ENCODE results near the gene PTPA. TPM values are rescaled to one million over a fixed set of nuclear protein-coding genes. Genes with fewer than 3 reads are reported as not detected.

The PTPA gene
- total and polyA plus RNA-seq, 9 of the 15 experiments (the other 6 are each of a cell fraction or from before 2014, with no cell fraction given): 1.7 to 121 (median 72.6) TPM

DNA sequence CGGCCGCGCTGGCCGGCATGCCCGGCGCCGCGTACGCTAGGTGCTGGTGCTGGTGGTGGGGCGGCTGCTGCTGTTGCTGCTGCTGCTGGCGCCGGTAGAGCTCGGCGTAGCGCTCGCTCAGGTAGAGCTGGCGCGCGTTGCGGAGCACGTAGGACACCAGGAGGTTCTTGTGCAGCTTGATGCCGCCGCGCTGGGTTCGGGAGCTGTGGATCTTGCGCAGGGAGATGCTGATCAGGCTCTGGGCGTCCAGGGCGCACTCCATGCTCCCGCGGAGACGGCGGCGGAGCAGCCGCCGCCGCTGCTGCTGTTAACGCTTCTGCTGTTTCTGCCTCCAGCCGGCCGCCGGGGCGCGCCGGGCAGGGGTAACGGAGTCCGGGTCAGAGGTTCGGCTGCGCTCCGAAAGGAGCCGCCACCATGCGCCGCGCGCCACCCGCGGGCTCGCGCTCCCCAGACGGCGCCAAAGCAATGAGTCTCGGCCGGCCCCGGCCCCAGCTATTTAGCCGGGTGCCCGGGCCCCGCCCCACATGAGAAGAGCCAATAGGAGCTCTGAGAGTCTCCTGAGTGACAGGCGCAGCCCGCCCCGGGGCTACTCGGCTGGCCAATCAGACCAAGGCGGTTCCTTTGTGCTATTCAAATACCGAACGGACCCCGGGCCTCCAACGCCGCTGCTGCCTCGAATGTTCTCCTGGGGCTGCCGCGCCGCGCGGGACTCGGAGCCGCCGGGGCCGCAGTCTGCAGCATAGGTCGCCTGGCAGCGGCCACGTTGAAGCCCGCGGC, 66.8 kb downstream of the PTPA start, which contains the start of gene IER5L (continued):
- TF ChIP-seq, protein P1, sequence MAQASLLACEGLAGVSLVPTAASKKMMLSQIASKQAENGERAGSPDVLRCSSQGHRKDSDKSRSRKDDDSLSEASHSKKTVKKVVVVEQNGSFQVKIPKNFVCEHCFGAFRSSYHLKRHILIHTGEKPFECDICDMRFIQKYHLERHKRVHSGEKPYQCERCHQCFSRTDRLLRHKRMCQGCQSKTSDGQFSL (CRISPR knock-in tag; IDR thresholded peaks at IDR 0.05): no peak
- TF ChIP-seq, protein P1 (tag; IDR thresholded peaks at IDR 0.05): no peak
- no peak for TF ChIP-seq ZNF764 (CRISPR knock-in tag; IDR thresholded peaks at IDR 0.05; ENCODE audit: low read depth)
- no peak for TF ChIP-seq ZNF217 (CRISPR knock-in tag; IDR thresholded peaks at IDR 0.05)
- no peak for TF ChIP-seq FOXA1 (IDR thresholded peaks at IDR 0.05; ENCODE audit: borderline replicate concordance)
- peak; percentile 71 for TF ChIP-seq HDAC2 (IDR thresholded peaks at IDR 0.05)
- TF ChIP-seq, protein P2, sequence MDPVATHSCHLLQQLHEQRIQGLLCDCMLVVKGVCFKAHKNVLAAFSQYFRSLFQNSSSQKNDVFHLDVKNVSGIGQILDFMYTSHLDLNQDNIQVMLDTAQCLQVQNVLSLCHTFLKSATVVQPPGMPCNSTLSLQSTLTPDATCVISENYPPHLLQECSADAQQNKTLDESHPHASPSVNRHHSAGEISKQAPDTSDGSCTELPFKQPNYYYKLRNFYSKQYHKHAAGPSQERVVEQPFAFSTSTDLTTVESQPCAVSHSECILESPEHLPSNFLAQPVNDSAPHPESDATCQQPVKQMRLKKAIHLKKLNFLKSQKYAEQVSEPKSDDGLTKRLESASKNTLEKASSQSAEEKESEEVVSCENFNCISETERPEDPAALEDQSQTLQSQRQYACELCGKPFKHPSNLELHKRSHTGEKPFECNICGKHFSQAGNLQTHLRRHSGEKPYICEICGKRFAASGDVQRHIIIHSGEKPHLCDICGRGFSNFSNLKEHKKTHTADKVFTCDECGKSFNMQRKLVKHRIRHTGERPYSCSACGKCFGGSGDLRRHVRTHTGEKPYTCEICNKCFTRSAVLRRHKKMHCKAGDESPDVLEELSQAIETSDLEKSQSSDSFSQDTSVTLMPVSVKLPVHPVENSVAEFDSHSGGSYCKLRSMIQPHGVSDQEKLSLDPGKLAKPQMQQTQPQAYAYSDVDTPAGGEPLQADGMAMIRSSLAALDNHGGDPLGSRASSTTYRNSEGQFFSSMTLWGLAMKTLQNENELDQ (CRISPR knock-in tag; IDR thresholded peaks at IDR 0.05; ENCODE audit: borderline replicate concordance): no peak
- TF ChIP-seq, protein P3, sequence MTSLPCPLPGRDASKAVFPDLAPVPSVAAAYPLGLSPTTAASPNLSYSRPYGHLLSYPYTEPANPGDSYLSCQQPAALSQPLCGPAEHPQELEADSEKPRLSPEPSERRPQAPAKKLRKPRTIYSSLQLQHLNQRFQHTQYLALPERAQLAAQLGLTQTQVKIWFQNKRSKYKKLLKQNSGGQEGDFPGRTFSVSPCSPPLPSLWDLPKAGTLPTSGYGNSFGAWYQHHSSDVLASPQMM (CRISPR knock-in tag; IDR thresholded peaks at IDR 0.05): no peak
- TF ChIP-seq, protein P4, sequence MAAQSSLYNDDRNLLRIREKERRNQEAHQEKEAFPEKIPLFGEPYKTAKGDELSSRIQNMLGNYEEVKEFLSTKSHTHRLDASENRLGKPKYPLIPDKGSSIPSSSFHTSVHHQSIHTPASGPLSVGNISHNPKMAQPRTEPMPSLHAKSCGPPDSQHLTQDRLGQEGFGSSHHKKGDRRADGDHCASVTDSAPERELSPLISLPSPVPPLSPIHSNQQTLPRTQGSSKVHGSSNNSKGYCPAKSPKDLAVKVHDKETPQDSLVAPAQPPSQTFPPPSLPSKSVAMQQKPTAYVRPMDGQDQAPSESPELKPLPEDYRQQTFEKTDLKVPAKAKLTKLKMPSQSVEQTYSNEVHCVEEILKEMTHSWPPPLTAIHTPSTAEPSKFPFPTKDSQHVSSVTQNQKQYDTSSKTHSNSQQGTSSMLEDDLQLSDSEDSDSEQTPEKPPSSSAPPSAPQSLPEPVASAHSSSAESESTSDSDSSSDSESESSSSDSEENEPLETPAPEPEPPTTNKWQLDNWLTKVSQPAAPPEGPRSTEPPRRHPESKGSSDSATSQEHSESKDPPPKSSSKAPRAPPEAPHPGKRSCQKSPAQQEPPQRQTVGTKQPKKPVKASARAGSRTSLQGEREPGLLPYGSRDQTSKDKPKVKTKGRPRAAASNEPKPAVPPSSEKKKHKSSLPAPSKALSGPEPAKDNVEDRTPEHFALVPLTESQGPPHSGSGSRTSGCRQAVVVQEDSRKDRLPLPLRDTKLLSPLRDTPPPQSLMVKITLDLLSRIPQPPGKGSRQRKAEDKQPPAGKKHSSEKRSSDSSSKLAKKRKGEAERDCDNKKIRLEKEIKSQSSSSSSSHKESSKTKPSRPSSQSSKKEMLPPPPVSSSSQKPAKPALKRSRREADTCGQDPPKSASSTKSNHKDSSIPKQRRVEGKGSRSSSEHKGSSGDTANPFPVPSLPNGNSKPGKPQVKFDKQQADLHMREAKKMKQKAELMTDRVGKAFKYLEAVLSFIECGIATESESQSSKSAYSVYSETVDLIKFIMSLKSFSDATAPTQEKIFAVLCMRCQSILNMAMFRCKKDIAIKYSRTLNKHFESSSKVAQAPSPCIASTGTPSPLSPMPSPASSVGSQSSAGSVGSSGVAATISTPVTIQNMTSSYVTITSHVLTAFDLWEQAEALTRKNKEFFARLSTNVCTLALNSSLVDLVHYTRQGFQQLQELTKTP (IDR thresholded peaks at IDR 0.05; ENCODE audit: low read depth in 1 of 2, partially characterized antibody in 2 of 2): no peak
- peak; percentile 26; the same call in 1 of the 2 replicates for TF ChIP-seq ZNF274 (IDR thresholded peaks at IDR 0.05; ENCODE audit: borderline replicate concordance, low read depth, low read length)
- TF ChIP-seq FOXM1 (IDR thresholded peaks at IDR 0.05; ENCODE audit: low read depth): no peak
- no peak; the same call in 1 of the 2 replicates for TF ChIP-seq FOXM1 (CRISPR knock-in tag; IDR thresholded peaks at IDR 0.05; ENCODE audit: low read depth)
- TF ChIP-seq TAF7 (tag; IDR thresholded peaks at IDR 0.05): peak; percentile 71
- TF ChIP-seq TBP (optimal IDR thresholded peaks at IDR 0.05; ENCODE audit: low read depth, low read length): peak; percentile 99
- TF ChIP-seq NR2C2 (CRISPR knock-in tag; IDR thresholded peaks at IDR 0.05): no peak
- TF ChIP-seq NR2C2 (tag; IDR thresholded peaks at IDR 0.05): no peak
- peak; percentile 88 for TF ChIP-seq NCOA6 (IDR thresholded peaks at IDR 0.05)
- TF ChIP-seq, protein P5, sequence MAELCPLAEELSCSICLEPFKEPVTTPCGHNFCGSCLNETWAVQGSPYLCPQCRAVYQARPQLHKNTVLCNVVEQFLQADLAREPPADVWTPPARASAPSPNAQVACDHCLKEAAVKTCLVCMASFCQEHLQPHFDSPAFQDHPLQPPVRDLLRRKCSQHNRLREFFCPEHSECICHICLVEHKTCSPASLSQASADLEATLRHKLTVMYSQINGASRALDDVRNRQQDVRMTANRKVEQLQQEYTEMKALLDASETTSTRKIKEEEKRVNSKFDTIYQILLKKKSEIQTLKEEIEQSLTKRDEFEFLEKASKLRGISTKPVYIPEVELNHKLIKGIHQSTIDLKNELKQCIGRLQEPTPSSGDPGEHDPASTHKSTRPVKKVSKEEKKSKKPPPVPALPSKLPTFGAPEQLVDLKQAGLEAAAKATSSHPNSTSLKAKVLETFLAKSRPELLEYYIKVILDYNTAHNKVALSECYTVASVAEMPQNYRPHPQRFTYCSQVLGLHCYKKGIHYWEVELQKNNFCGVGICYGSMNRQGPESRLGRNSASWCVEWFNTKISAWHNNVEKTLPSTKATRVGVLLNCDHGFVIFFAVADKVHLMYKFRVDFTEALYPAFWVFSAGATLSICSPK (IDR thresholded peaks at IDR 0.05; ENCODE audit: borderline replicate concordance): no peak
